SH-SY5Y (cell line): ENCODE data around the gene HK2.

Experiments used
- GATA2 ChIP-seq: IDR thresholded peaks from 2 replicates; pipeline ENCODE4 v1.6.1; 2011; ENCODE audit warnings: mild to moderate bottlenecking, low read depth, low read length
- GATA3 ChIP-seq: IDR thresholded peaks from 2 replicates; pipeline ENCODE4 v1.6.1; 2011; ENCODE audit warnings: low read depth, mild to moderate bottlenecking, low read length, moderate library complexity

Gene HK2

GRCh38 chr2:74887960-74888700 is 54.2 kb downstream of the HK2 start:
- TF ChIP-seq GATA3 = no peak
- TF ChIP-seq GATA2 = no peak

- TF ChIP-seq GATA3 (no peak), GATA2 (no peak)
Observed at GRCh38 chr2:74889159-74889558, 55.2 kb downstream of the HK2 start.

DNA sequence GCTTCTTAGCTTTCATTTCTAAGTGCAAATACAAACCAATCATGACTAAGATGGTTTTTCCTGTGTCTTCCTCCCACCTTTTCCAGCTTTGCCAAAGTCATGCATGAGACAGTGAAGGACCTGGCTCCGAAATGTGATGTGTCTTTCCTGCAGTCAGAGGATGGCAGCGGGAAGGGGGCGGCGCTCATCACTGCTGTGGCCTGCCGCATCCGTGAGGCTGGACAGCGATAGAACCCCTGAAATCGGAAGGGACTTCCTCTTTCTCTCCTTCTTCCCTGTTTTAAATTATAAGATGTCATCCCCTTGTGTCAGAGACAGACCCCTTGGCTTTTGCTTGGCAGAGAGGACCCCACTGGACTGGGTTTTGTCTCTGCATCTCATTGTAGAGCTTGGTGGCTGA is 56.8 kb downstream of the HK2 start:
- TF ChIP-seq GATA3 (no peak), GATA2 (no peak)

- TF ChIP-seq GATA3 = no peak
- no peak for TF ChIP-seq GATA2
Observed at GRCh38 chr2:74891136-74891764, 57.3 kb downstream of the HK2 start.

GRCh38 chr2:74892609-74893008 is 58.7 kb downstream of the HK2 start:
- no peak for TF ChIP-seq GATA3
- no peak for TF ChIP-seq GATA2

DNA sequence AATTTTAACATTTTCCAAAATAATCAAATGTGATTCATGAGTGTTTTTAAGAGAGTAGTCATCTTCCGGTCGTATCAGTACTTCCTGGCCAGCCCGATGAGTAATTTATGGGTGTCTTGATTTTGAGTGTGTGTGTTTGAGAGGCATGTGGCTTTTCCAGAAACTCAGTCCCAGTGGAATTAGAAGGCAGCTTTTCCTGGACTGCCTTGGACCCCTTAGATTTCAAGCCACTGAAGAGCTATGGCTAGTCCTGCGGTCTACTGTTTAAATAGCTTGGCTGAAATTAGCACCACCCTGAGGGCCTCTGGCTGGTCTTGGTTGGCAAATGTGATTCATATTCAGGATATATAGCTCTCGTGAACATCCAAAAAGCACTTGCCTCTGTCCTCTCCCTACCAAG is 59.4 kb downstream of the HK2 start:
- TF ChIP-seq GATA2 = no peak
- no peak for TF ChIP-seq GATA3

- no peak for TF ChIP-seq GATA2
- TF ChIP-seq GATA3 = no peak
Observed at GRCh38 chr2:74894272-74894981, 60.5 kb downstream of the HK2 start.

DNA sequence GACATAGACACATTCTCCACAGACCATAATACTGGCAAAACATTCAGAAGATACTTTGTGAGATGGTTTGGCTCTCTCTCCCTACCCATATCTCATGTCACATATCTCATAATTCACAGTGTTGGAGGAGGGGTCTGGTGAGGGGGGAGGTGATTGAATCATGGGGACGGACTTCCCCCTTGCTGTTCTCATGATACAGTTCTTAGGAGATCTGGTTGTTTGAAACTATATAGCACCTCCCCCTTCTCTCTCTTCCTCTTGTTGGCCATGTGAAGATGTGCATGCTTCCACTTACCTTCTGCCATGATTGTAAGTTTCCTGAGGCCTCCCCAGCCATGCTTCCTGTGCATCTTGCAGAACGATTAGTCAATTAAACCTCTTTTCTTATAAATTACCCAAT is 61.1 kb downstream of the HK2 start:
- TF ChIP-seq GATA2 = no peak

DNA sequence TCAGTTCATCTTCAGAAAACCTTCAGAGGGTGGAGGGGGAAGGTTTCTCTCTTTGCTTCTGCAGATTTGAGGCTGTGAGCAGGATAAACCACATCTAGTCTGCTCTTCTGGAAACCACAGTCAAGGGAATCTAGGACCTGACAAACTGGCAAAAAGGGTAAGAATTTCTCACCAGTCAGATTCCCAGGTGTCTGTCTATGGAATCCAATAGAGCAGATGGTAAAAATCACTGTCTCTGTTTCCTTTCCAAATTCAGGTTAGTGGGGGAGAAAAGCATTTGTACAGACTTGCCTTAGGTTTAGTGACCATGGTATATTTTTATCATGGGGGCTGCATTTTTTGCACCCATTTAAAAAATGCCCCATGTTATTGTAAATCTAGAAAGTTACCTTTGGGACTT is 62.3 kb downstream of the HK2 start:
- TF ChIP-seq GATA3 = no peak
- TF ChIP-seq GATA2 = no peak

DNA sequence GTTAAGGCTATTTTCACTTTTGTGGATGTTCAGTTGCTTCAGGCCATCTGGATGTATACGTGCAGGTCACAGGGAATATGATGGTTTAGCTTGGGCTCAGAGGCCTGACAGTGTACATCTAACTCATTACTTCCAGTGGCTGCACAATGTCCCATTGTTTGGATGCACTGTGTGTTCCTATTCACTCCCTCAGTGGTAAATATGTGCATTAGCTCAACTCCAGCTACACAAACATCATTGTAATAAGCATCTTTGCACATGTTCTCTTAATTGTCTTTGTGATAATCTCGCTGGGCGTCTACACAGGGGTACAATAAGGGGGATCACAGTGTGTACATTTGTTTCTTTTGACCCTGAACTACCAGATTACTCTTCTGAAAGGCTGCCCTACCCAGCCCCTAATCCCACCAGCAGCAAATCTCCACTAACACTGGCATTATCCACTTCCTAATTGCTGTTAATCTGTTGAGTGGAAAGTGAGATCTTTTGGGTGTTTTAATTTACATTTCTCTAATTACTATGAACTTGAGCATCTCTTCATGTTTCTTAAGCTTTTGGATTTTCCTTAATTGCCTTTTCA is 68.4 kb downstream of the HK2 start:
- TF ChIP-seq GATA2 (no peak), GATA3 (no peak)

DNA sequence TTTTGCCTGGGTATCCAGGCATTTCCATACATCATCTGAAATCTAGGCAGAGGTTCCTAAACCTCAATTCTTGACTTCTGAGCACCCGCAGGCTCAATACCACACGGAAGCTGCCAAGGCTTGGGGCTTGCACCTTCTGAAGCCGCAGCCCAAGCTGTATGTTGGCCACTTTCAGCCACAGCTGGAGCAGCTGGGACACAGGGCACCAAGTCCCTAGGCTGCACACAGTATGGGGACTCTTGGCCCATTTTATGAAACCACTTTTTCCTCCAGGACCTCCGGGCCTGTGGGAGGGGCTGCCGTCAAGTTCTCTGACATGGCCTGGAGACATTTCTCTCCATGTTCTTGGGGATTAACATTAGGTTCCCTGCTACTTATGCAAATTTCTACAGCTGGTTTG is 72.5 kb downstream of the HK2 start:
- TF ChIP-seq GATA3 (no peak), GATA2 (no peak)

GRCh38 chr2:74908748-74909444 is 75.0 kb downstream of the HK2 start:
- TF ChIP-seq GATA2 = no peak
- no peak for TF ChIP-seq GATA3

GRCh38 chr2:74910245-74910644 is 76.3 kb downstream of the HK2 start:
- TF ChIP-seq GATA3 (no peak), GATA2 (no peak)

DNA sequence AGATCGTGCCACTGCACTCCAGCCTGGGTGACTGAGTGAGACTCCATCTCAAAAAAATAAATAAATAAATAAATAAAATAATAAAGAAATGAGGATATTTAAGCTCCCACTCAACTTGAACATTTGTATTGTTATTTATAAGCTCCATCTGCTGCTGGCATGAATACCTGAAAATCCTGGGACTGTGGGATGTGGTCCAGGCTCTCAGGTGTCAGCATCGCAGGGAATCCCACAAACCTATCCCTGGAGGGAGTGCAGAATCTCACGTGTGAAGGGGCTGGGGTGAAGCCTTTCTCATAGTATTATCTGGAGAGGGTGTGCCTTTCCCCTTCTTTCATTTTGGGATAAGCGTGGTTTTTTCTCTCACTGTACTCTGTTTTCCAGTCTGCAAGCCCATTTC is 77.1 kb downstream of the HK2 start:
- no peak for TF ChIP-seq GATA2
- no peak for TF ChIP-seq GATA3
